CD4-positive, alpha-beta T cell treated with Interleukin-17A for 1 hour (primary cell): ENCODE measurements around the gene PLCD1.
"Not testable (repeated sequence)": the region's sequence is repeated elsewhere in the genome, so short reads cannot be mapped to it uniquely, and the experiment has no call there.

ENCODE experiments used
- DNase-seq: peaks from one replicate; pipeline ENCODE4 v3.0.0-alpha.2; 2020

Gene PLCD1

GRCh38 chr3:37984051-37984450, 45.4 kb downstream of the PLCD1 start:
- DNase-seq: no peak

GRCh38 chr3:37982331-37982730, 47.1 kb downstream of the PLCD1 start:
- DNase-seq: no peak

GRCh38 chr3:37981348-37981664, 48.1 kb downstream of the PLCD1 start:
- DNase-seq: no peak

- no peak for DNase-seq
Observed at GRCh38 chr3:37980462-37981347, 48.7 kb downstream of the PLCD1 start.

- DNase-seq: no peak
Observed at GRCh38 chr3:37979541-37980461, 49.6 kb downstream of the PLCD1 start.

- peak; percentile 80 for DNase-seq
Observed at GRCh38 chr3:37974121-37975083, 55.0 kb downstream of the PLCD1 start.

GRCh38 chr3:37973246-37974054, 56.0 kb downstream of the PLCD1 start:
- DNase-seq: no peak

- DNase-seq: not testable (repeated sequence)
Observed at GRCh38 chr3:37972056-37972455, 57.4 kb downstream of the PLCD1 start.

- no peak for DNase-seq
Observed at GRCh38 chr3:37971467-37971866, 58.0 kb downstream of the PLCD1 start.

- no peak for DNase-seq
Observed at GRCh38 chr3:37970802-37971201, 58.6 kb downstream of the PLCD1 start.

GRCh38 chr3:37969596-37970100, 59.8 kb downstream of the PLCD1 start:
- DNase-seq: no peak

- no peak for DNase-seq
Observed at GRCh38 chr3:37968813-37969595, 60.4 kb downstream of the PLCD1 start.

- DNase-seq: no peak
Observed at GRCh38 chr3:37968199-37968598, 61.2 kb downstream of the PLCD1 start.

GRCh38 chr3:37967260-37967881, 62.1 kb downstream of the PLCD1 start:
- DNase-seq: peak; percentile 58

- DNase-seq: no peak
Observed at GRCh38 chr3:37964716-37965115, 64.7 kb downstream of the PLCD1 start.

GRCh38 chr3:37964146-37964545, 65.3 kb downstream of the PLCD1 start:
- DNase-seq: no peak

- no peak for DNase-seq
Observed at GRCh38 chr3:37963635-37964034, 65.8 kb downstream of the PLCD1 start.

GRCh38 chr3:37963016-37963415, 66.4 kb downstream of the PLCD1 start:
- no peak for DNase-seq

GRCh38 chr3:37961622-37962431, 67.6 kb downstream of the PLCD1 start:
- no peak for DNase-seq
